GM19035 (cell line): ENCODE data around the gene SCD5.

ENCODE experiments used
- ATAC-seq: cut with Tn5 transposase; IDR thresholded peaks from one replicate; pipeline ENCODE4 v1.9.1; 2021; ENCODE audit not compliant: unreplicated experiment

Gene SCD5

DNA sequence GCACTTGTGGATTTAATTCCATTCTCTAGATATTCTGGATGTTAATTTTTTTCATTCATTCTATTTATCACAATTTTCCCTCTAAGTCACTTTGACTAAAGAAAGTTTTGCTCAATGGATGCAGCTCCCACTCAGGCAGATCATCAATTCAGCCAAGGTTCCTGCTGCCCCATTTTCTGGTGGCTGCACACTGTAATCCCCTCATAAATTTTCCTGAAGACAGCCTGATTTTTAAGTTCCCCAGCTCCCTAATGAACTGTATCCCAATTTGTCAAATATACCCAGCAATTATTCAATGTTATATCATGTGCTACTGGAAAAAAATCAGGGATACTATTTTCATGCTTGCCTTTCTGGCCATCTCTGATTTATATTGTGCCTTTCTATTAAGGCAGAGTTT, 61.2 kb downstream of the SCD5 start:
- no peak for ATAC-seq

DNA sequence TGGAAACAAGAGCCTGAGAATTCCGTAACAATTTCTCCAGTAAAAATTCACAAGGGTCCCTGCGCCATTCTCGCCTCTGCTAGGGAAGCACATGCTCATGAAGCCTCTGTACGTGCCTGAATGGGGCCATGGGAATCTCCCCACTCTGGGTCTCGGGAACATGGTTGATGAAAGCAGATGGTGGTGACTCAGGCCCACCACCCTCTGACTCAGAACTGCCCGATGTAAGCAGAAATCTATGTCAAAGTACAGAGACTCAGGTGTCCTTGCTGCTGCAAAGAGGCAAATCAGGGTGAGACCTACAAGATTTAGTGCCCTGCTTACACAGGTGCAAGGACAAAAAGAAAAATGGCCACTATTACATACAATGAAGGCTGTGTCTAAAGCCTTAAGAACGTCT, 65.0 kb downstream of the SCD5 start:
- no peak for ATAC-seq

DNA sequence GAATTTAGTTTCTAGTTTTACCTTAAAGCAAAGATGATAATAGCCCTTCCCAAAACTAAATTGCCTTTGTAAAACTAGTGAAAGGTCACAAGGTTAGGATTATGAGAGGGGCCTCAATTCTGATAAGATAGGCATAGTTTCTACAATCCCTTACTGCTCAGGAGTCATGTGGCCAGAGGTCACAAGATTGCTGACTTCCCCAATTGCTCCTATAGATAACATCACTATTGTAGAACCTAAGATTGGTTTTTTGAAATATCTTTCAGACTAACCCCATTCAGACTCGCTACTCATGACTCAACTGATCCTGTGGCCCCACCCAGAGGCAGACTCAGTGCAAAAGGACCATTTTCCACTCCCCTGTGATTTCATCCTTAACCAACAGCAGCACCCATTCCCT, 70.3 kb downstream of the SCD5 start:
- no peak for ATAC-seq

DNA sequence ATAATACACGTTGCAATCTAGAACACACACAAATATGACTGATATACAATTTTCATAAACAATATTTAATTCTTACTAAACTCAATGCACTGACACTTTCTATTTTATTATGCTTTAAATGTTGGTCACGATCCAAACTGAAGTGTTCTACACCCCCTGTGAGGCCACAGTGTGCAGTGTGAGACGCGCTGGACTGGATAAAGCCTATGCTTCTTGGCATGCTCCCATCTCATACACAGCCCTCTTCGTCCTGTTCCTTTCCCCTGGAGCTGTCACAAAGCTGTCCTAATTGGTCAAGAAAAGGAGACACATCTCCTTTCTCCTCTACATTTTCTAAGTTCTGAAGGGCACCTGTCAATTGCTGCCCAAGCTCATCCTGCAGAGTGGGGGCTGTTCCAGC, 72.0 kb downstream of the SCD5 start:
- ATAC-seq, result no peak

DNA sequence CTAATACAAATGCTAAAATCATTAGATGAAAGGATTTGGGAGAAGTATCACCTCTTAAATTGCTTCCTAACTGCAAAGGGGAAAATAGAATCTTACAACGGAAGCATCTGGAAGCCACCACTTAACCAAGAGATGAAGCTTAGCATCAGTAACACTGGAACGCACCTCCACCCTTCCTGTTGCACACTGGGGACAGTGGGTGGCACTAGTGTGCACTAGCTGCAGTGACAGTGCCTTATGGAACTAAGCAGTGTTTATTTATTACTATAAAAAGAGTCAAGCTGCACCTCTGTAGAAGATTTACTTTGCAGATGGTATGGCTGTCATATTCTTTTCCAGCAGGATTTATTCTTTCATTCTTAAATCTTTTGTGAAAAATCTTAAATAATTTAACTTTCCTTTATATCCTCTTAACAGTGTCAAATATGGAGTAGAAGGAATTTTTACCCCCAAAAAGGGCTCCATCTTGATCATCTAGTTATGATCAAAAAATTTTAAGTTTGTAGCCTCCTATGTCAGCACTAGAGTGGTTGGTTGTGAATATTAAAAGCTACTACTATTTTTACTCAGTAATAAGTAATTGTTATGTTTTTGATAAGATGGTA, 76.7 kb downstream of the SCD5 start:
- no peak for ATAC-seq

DNA sequence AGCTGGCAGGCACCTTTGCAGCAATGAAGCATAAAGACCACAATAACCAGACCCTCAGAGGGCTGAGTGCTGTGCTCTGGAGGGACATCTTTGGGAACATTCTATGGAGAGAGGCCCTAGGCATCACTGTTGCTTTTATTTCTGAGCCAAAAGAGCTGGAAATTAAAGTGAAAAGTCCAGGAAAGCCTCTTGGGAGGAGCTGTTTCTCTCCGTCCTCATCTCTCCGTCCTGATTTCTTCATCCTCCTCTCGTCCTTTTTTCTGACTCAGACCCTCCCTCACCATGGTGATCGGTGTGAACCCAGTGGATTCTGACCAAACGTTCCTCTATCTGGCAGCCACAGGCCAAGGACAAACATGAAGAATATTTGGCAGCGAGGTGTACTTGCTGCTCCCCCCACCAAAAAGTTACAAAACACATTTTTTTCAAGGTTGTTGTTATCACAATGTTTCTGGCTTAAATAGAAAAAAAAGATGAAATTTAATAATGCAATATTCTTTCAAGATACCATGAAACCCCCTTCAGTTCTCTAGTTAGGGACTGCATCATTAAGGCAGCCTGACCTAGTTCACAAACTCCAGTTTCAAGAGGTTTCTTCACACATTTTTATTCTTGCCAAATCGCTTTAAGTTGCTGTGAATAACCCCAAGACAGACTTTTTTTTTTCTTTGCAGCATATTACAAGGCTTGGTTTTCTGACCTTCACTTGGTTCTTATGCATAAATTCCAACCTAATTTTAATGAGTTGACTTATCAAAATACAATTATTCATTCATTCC, 80.2 kb downstream of the SCD5 start:
- ATAC-seq, result no peak

DNA sequence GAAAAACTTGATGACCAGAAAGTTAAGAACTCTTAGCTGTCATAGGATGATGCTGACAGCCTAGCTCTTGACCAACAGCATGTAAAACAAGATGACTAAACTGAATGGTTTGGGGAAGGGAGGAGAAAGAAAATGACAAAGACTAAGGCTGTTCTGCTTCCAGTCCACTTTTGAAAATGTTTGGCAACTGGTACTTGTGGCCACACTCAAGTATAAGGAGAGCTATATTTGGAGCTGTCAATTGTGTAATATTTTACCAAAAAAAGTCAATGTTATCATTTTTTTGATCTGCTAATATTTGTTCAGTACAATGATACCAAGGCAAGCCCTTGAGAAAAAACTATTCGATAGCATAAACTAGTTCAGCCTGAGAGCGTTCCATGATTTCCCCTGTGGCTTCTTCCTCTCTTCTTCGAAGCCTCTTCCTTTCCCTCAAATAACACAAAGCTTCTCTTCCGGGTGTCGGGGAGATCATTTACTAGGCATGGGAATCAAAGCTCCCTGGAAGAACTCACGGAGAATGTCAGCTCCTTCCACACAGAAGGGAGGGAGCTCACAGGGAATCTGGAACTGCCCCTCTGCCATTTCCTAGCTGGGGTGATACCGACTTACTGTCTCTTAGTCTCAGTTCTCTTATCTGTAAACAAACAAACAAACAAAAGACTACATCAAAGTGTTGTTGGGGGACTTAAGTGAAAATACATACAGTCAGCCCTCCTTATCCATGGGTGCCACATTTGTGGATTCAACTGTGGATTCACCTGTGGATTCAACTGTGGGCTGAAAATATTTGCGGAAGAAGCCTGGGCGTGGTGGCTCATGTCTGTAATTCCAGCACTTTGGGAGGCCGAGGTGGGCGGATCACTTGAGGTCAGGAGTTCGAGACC, 82.6 kb downstream of the SCD5 start:
- ATAC-seq, result no peak

DNA sequence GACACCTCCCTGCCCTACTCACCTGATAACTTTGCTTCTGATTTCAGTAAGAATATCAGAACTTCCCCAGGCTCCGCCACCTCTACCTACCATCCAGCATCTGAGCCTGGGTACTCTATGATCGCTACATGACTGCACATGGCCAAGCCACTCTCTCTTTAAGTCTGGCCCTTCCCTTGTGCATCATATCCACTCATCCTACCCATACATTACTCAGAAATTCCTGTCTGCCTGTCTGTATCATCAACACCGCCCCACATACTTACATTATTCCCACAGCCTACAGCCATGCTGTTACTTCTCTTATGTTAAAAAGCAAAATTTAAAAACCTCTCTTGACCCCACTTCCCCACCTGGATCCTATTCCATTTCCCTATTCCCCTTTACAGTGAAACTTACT, 84.7 kb downstream of the SCD5 start:
- no peak for ATAC-seq

DNA sequence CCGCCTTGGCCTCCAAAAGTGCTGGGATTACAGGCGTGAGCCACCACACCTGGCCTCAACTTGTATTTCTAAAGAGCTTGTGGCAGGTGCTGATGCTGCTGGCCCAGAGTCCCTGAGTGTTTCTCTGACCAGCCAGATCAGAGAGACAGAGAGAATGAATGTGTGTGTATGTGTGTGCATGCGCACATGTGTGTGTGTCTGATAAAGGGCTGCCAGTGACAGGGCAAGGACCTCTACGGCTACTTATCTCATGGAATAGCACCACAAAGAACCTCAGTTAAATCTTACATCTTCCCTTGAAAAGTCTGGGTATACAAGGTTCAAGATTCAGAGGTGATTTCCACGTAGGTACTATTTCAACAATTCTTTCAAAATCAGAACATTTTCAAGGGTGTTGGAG, 86.0 kb downstream of the SCD5 start:
- ATAC-seq, result no peak

DNA sequence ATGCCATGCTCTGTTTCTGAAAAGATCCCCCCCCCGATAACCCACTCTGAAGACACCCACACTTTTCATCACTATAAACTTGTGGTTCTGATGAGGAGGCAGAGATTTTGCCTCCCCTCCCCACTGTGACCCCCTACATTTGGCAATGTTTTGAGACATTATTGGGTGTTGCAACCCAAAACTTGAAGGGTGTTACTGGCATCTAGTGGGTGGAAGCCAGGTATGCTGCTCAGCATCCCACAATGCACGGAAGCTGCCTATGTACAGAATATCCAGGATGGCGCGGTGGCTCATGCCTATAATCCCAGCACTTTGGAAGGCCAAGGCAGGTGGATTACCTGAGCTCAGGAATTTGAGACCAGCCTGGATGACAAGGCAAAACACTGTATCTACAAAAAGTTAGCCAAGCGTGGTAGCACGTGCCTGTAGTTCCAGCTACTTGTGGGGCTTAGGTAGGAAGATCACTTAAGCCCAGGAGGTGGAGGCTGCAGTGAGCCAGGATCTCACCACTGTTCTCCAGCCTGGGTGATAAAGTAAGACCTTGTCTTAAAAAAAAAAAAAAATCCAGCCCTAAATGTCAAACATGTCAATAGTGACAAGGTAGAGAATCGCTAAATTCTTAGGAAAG, 87.3 kb downstream of the SCD5 start:
- no peak for ATAC-seq

DNA sequence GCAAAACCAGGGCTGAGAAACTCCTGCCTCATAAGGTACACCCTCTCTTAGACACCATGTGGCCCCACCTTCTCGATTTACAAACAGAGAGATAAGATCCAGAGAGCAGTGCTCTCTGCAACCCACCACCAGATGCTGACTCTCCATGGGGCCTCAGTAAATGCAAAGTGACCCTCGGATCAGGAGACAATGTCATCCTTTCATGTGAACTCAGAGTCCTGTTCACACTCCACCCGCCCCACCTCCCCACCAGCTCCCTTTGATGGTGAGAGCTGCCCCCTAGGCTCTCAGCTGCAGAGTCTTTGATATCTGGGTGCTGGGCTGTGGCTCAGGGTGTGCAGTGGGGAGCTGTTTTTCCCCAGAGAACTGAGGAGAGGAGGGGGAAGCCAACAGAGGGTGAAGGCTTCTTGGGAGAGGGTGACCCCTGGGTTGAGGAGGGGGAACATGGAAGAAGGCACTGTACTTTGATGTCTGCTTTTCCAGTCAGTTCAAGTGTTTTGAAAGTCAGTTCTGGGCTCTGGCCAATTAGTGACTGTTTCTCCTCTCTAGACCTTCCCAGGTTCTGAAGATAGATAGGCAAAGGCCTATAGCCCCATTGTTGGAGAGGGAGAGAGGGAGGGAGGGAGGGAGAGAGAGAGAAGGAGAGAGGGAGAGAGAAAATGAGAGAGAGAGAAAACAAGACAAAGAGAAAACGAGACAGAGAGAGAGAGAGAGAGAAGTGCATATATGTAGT, 88.2 kb downstream of the SCD5 start:
- ATAC-seq, result no peak

DNA sequence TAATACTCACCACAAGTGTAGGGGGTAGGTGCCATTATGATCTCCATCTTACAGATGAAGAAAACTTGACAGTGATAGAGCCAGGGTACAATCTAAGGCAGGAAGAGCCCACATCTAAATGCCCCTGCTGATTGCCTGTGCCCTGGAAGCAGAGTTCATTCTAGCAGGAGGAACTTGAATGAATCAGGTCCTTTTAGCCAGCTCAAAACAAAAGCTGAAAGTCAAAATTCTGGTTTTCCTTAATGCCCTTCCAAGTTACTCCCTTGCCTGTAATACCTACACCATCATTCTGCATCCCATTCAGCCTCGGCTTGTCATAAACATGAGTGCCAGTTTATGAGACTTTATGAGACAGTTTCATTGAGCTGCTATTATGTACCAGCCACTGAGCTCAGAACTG, 89.6 kb downstream of the SCD5 start:
- no peak for ATAC-seq

DNA sequence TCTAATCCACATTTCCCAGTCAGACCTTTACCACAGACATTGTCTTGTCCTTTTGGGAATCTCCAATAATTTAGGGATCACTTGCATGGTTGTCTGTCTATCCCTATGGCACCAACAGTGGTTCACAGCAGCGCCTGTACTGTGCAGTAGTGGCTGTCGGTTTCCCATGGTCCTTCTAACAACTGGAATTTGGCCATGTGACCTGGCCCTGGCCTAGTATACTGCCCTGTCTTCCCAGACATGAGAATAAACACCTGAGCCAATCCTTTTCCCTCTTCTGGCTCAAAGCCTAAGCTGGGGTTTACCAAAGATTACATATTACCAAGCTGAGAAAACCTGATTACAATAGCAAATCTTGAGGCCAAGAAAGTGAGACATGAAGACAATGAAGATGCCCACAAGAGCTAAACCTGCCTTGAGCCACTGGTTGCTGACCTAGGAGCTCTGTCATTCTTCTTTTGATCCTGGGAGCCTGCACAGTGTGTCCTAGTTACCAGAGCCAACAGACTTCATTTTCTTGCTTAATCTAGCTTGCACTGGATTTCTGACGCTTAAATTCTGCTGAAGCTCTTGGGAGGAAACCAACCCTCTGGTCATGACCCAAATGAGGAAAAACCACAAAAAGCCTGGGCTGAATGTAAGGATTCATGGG, 92.1 kb downstream of the SCD5 start:
- no peak for ATAC-seq

DNA sequence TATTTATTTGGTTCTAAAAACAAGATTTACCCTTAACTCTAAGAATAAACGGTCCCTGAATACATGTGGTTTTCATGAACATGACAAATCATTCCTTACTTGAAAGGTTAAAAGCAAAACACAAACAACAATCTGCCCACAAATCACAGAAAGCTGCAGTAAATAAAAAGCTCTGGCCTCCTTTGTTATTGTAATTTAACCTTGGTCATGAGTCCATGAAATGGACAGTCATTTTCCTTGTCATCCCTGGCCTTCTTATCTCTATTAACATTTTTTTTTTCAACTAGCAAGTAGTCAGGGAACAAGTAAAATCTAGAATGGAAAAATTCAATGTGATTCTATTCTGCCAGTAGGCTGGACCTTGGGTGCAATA, 92.7 kb downstream of the SCD5 start:
- ATAC-seq, result no peak

DNA sequence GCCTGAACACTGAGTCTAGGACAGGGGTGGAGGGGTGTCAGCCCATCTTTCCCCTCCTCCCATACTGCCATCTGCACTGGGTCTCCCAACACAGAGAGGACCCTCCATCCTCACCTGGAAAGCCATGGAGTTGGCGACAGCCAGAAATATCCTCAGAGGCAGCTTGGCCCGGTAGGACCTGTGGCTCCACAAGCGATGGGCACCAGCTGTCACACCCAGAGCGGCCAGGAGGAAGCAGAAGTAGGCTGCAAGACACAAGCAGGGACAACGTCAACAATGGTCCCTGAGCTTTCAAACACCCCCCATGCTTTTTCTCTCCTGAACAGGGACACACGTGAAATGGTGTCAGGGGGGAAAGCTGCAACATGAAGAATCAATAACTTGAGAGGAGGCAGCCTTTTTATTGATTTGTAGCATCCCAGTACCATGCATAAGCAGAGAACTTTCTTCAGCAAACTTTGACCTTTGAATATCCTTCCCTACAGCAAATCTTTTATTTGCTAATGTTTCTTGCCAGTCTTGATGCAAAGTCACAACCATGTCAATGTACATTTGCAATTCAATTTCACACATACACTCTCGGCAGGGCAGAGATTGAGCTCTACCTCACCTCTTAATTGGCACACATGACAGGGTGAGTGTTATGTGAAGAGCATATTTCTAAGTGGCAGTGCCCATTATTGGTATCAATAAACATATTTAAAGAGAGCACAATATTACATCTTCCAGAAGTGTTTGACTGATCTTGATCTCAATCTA, 93.2 kb downstream of the SCD5 start:
- ATAC-seq, result no peak

DNA sequence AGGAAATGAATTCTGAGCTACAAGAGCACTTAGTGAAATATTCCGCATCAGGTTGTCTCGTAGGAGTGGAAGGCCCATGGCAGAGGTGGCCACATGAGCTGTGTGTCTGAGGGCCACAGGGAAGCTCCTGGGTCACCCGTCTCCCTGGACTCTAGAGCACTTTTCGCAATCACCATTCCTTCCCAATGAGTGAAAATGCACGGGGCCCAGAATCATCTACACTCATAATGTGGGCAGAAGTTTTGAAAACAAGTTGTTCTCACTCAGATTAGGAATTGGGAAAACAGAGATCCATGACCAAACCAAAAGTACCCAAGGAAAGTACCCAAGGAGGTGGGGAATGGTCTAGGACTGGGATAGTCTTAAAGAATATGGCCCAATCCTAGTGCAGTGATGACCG, 94.4 kb downstream of the SCD5 start:
- no peak for ATAC-seq

DNA sequence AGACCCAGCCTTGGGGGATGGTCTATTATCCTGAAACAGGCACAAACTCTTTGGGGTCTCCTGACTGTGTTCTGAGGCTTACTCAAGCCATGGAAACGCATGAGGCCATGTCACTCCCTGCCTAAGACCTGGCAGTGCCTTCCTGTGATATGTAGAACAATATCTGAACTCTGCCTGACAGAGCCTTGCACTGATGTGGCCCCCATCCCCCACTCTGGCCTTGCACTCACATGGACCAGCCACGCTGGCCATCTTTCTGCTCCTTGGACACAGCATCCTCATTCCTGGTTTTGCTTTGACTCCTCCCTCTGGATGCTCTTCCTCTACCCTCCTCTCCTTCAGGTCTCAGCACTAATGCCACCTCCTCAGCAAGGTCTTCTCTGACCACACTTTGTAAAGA, 100.2 kb downstream of the SCD5 start:
- no peak for ATAC-seq

DNA sequence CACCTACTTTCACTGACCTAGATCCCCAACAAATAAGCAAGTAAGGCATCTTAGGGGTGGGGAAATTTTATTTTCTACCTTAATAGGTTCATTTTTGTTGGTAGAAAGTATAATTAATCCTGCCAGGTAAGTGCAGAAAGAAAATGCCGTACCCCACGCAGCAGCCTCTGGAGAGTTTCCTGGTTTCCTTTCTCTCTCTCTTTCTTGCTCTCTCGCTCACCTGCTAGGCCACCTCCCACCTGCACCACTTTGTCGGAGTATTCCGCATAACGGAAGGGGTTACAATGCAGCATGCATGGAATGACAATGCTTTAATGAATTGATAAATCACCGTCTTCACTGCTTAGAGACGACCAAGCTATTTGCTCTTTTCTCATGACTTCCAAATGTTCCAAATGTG, 101.0 kb downstream of the SCD5 start:
- ATAC-seq, result no peak

DNA sequence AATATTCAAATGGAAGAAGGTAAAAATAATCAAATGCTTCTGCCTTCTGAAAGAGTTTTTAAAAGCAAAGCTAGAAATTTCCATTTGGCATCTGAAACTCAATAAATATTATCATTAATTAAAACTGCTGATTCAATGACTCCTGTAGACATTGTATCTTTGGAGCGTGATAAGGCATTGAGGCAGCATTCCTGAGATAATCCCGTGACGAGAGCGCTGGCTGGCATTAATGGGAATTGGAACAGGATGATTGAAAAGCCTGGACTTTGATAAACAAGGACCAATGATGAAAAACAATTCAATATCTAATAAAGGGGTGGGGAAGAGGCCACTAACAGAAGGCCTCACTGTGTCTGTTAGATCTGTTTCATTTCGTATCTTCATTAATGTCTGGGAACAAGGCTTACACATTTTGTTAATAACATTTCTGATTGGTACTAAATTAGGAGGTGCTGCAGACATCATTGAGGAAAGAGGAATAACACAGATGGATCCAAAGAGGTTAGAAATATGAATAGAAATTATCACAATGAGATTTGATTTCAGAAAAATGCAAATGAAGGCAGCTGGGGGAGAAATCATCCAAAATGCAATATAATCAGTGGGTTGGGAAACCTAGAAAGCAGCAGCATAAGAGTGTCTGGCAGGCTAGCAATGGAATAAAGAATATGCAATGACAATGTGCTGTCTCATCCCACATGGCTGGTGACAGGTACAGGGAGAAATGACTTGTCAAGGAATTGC, 102.3 kb downstream of the SCD5 start:
- ATAC-seq, result no peak
